ENCODE results near the gene RIT1. TPM values are rescaled to one million over a fixed set of nuclear protein-coding genes. Genes with fewer than 3 reads are reported as not detected.

Gene RIT1
- polyA plus RNA-seq, 1 donor from 2014 or later, result 83.5 TPM

- Histone ChIP-seq H3K27ac (ENCODE audit: low read length) (peak overlapping the region; percentile 93), H3K9me2 (ENCODE audit: insufficient read depth, low read length) (no peaks in the 10 kb centered on the region), H3K4me2 (ENCODE audit: low read length) (peak overlapping the region; percentile 96), H3K9me3 (ENCODE audit: low read length) (no peaks in the 10 kb centered on the region), H3K27me3 (ENCODE audit: insufficient read depth, low read depth, low read length) (no peaks in the 10 kb centered on the region), H2AFZ (ENCODE audit: low read depth, low read length) (peak overlapping the region; percentile 18), H4K20me1 (ENCODE audit: insufficient read depth) (no peaks in the 10 kb centered on the region), H3K4me3 (ENCODE audit: low read length) (peak overlapping the region; percentile 72), H3K9ac (ENCODE audit: low read length) (peak overlapping the region; percentile 94), H3K79me2 (replicated peaks; ENCODE audit: insufficient read depth, low read length) (peaks cover 46% of the 10 kb centered on the region), H3F3A (ENCODE audit: insufficient read depth, low read length, poor library complexity, severe bottlenecking) (no peaks in the 10 kb centered on the region), H3K36me3 (ENCODE audit: insufficient read depth, low read length) (peaks cover 5% of the 10 kb centered on the region)
- no peak for TF ChIP-seq TAF1 (IDR thresholded peaks at IDR 0.05; ENCODE audit: low read depth)
- TF ChIP-seq RAD21 (conservative IDR thresholded peaks at IDR 0.05), result no peak
- TF ChIP-seq EZH2 (IDR thresholded peaks at IDR 0.05; ENCODE audit: borderline replicate concordance, insufficient read depth, low read length, poor library complexity, severe bottlenecking), result no peak
- TF ChIP-seq REST (IDR thresholded peaks at IDR 0.05; ENCODE audit: borderline replicate concordance), result no peak
- no peak for TF ChIP-seq SMC3 (conservative IDR thresholded peaks at IDR 0.05; ENCODE audit: poor library complexity)
- TF ChIP-seq POLR2AphosphoS5 (IDR thresholded peaks at IDR 0.05), result no peak
- no peak for TF ChIP-seq CTCF (IDR thresholded peaks at IDR 0.05; ENCODE audit: poor library complexity, severe bottlenecking)
- TF ChIP-seq MXI1 (conservative IDR thresholded peaks at IDR 0.05; ENCODE audit: poor library complexity, severe bottlenecking), result no peak
- TF ChIP-seq EP300 (conservative IDR thresholded peaks at IDR 0.05; ENCODE audit: poor library complexity, severe bottlenecking), result no peak
These were observed 22.5 kb upstream of the RIT1 start for GRCh38 chr1:155933591-155934096.

- H3F3A ChIP-seq (ENCODE audit: insufficient read depth, low read length, poor library complexity, severe bottlenecking), result no peaks in the 10 kb centered on the region
- H3K27me3 ChIP-seq (ENCODE audit: insufficient read depth, low read depth, low read length), result no peaks in the 10 kb centered on the region
- H3K36me3 ChIP-seq (ENCODE audit: insufficient read depth, low read length), result peaks cover 5% of the 10 kb centered on the region
- H3K79me2 ChIP-seq (replicated peaks; ENCODE audit: insufficient read depth, low read length), result peaks cover 46% of the 10 kb centered on the region
- no peak overlapping the region for H3K27ac ChIP-seq (ENCODE audit: low read length)
- no peaks in the 10 kb centered on the region for H3K9me2 ChIP-seq (ENCODE audit: insufficient read depth, low read length)
- TF ChIP-seq POLR2AphosphoS5 (IDR thresholded peaks at IDR 0.05) (no peak), SMC3 (conservative IDR thresholded peaks at IDR 0.05; ENCODE audit: poor library complexity) (no peak), CTCF (IDR thresholded peaks at IDR 0.05; ENCODE audit: poor library complexity, severe bottlenecking) (no peak), MXI1 (conservative IDR thresholded peaks at IDR 0.05; ENCODE audit: poor library complexity, severe bottlenecking) (no peak), TAF1 (IDR thresholded peaks at IDR 0.05; ENCODE audit: low read depth) (no peak), EP300 (conservative IDR thresholded peaks at IDR 0.05; ENCODE audit: poor library complexity, severe bottlenecking) (no peak), REST (IDR thresholded peaks at IDR 0.05; ENCODE audit: borderline replicate concordance) (no peak), RAD21 (conservative IDR thresholded peaks at IDR 0.05) (no peak), EZH2 (IDR thresholded peaks at IDR 0.05; ENCODE audit: borderline replicate concordance, insufficient read depth, low read length, poor library complexity, severe bottlenecking) (no peak)
- H2AFZ ChIP-seq (ENCODE audit: low read depth, low read length), result no peak overlapping the region
- H4K20me1 ChIP-seq (ENCODE audit: insufficient read depth), result no peaks in the 10 kb centered on the region
- no peaks in the 10 kb centered on the region for H3K9me3 ChIP-seq (ENCODE audit: low read length)
- H3K4me3 ChIP-seq (ENCODE audit: low read length), result peak overlapping the region; percentile 72
- H3K9ac ChIP-seq (ENCODE audit: low read length), result no peak overlapping the region
- H3K4me2 ChIP-seq (ENCODE audit: low read length), result no peak overlapping the region
These were observed 21.3 kb upstream of the RIT1 start for GRCh38 chr1:155932487-155932886.

All from neural cell (in vitro differentiated cells).